RWPE2 (cell line): ENCODE results near the gene OR8H1.

ENCODE experiments used
- ATAC-seq: fragments of 200-7000 bp; cut with Tn5 transposase; 3 replicates; pipeline ENCODE4 v1.9.1; 2021; ENCODE audit warnings: low read depth
- DNase-seq: peaks from one replicate; pipeline ENCODE4 v3.0.0-alpha.2; 2020; ENCODE audit warnings: low spot score
- H3K27ac ChIP-seq: fragments of 450-650 bp; 2 replicates; pipeline ENCODE4 v1.5.1; 2017; ENCODE audit warnings: mild to moderate bottlenecking; ENCODE audit not compliant: poor library complexity, severe bottlenecking
- H3K27me3 ChIP-seq: fragments of 250-450 bp; sonication (Bioruptor Pico); 2 replicates; pipeline ENCODE4 v1.5.1; 2021; ENCODE audit warnings: mild to moderate bottlenecking, moderate library complexity; ENCODE audit not compliant: insufficient read depth, poor library complexity, severe bottlenecking
- H3K36me3 ChIP-seq: fragments of 250-450 bp; sonication (Bioruptor Pico); 2 replicates; pipeline ENCODE4 v1.5.1; 2020; ENCODE audit warnings: low read depth, mild to moderate bottlenecking, moderate library complexity
- H3K4me1 ChIP-seq: fragments of 250-450 bp; sonication (Bioruptor Pico); 2 replicates; pipeline ENCODE4 v1.5.1; 2021; ENCODE audit warnings: mild to moderate bottlenecking, moderate library complexity; ENCODE audit not compliant: insufficient read depth, poor library complexity, severe bottlenecking
- H3K4me3 ChIP-seq: fragments of 250-450 bp; sonication (Bioruptor Pico); 2 replicates; pipeline ENCODE4 v1.5.1; 2021; ENCODE audit warnings: mild to moderate bottlenecking, moderate library complexity; ENCODE audit not compliant: severe bottlenecking
- H3K9me3 ChIP-seq: fragments of 250-450 bp; sonication (Bioruptor Pico); 2 replicates; pipeline ENCODE4 v1.5.1; 2021; ENCODE audit warnings: mild to moderate bottlenecking, moderate library complexity; ENCODE audit not compliant: severe bottlenecking
- TF ChIP-seq, protein P1 (sequence below): fragments of 450-650 bp; IDR thresholded peaks from one replicate; pipeline ENCODE4 v1.5.1; 2017; ENCODE audit warnings: mild to moderate bottlenecking, moderate library complexity; ENCODE audit not compliant: poor library complexity, severe bottlenecking

Gene OR8H1

DNA sequence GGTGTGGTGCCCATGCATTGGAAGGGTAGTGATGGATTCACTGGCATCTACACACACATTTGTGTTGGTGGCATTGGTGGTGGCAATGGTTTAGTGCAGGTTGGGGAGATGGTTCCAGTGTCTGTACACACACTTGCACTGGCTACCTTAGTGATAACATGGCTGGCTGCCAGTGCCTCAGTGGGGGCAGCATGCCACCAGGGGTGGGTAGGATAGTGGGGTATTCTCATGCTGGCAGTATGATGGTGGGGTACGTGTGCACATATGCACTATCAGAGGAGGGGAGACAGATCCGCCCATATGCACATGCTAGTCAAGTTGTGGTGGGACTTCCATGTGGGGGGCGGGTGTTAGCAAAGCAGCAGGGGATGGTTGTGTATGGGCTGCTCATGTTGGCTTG, 15.8 kb upstream of the OR8H1 start:
- no peak for ATAC-seq
- Histone ChIP-seq H3K4me3 (no peak overlapping the region), H3K4me1 (no peaks in the 10 kb centered on the region), H3K9me3 (no peaks in the 10 kb centered on the region), H3K27me3 (no peaks in the 10 kb centered on the region), H3K36me3 (no peaks in the 10 kb centered on the region), H3K27ac (no peak overlapping the region)
- no peak for DNase-seq
- TF ChIP-seq, protein P1, sequence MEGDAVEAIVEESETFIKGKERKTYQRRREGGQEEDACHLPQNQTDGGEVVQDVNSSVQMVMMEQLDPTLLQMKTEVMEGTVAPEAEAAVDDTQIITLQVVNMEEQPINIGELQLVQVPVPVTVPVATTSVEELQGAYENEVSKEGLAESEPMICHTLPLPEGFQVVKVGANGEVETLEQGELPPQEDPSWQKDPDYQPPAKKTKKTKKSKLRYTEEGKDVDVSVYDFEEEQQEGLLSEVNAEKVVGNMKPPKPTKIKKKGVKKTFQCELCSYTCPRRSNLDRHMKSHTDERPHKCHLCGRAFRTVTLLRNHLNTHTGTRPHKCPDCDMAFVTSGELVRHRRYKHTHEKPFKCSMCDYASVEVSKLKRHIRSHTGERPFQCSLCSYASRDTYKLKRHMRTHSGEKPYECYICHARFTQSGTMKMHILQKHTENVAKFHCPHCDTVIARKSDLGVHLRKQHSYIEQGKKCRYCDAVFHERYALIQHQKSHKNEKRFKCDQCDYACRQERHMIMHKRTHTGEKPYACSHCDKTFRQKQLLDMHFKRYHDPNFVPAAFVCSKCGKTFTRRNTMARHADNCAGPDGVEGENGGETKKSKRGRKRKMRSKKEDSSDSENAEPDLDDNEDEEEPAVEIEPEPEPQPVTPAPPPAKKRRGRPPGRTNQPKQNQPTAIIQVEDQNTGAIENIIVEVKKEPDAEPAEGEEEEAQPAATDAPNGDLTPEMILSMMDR = no peak

DNA sequence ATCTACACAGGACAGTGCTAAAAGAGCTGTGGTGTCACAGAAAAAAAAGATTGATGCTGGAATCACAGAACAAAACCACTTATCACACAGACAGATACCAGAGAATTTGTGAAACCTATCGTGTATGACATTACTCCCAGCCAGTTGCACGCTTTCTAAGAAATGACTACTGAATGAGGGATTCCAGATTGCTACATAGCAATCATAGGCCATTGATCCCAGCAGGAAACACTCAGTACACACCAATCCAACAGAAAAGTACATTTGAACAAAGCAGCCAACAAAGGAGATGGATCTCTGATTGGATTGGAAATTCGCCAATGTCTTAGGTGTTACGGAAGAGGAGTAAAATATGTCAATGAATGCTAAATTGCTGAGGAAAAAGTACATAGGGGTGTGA, 4.8 kb upstream of the OR8H1 start:
- Histone ChIP-seq H3K9me3 (no peaks in the 10 kb centered on the region), H3K4me1 (no peaks in the 10 kb centered on the region), H3K27me3 (no peaks in the 10 kb centered on the region), H3K27ac (no peak overlapping the region), H3K36me3 (no peaks in the 10 kb centered on the region), H3K4me3 (no peak overlapping the region)
- DNase-seq (no peak), ATAC-seq (no peak)
- TF ChIP-seq, protein P1 = no peak

DNA sequence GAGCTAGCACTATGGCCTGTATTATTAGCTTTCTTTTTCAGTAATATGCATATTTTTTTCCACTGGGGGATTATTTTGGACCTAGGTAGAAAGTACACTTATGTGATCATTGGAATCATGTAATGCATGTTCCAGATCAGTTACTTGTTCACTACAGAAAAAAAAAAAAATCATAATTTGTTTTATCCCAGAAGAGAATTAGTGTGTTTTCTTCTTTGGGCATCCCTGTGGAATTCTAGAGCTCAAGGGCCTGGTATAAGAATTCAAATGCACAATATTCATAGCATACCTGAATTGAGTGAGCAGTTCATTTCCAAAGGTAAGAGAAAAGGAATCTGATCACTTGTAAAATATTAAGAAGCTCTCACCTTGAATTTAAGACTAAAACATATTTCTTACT, 18.2 kb downstream of the OR8H1 start, which contains the start of gene OR5T1:
Gene OR5T1 (plus strand): TSS at position 301 of the 400 bp plus-strand sequence. CDS start 1,485 bp downstream, outside the sequence.
- no peaks in the 10 kb centered on the region for H3K27me3 ChIP-seq
- no peak within 1 kb of the TSS for H3K4me3 ChIP-seq
- ATAC-seq = no peak
- DNase-seq = no peak
- TF ChIP-seq, protein P1 = no peak
- no peaks in the 10 kb centered on the region for H3K36me3 ChIP-seq
- H3K27ac ChIP-seq = no peak within 1 kb of the TSS
- no peaks in the 10 kb centered on the region for H3K4me1 ChIP-seq
- H3K9me3 ChIP-seq = peaks cover 4% of the 10 kb centered on the region

DNA sequence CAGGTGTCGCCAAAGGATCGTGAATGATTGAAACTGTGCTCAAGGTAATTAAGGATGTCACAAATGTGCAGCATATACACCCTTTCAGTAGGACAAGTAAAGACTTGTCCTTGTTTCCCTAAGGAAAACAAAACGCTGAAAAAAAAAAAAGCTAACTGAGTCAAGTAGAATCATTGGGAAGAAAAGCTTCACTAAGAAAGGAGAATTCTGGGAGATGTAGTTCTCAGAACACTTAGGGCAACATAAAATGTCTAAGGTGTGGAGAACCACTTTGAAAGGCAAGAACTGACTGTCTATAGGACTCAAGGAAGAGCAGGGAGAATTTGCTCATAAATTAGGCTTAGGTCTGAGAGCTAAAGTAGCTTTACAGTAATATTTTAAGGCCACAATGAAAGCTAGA, 21.0 kb downstream of the OR8H1 start:
- DNase-seq (no peak), ATAC-seq (no peak)
- Histone ChIP-seq H3K9me3 (peaks cover 4% of the 10 kb centered on the region), H3K4me3 (no peak overlapping the region), H3K27ac (no peak overlapping the region), H3K4me1 (no peaks in the 10 kb centered on the region), H3K36me3 (no peaks in the 10 kb centered on the region), H3K27me3 (no peaks in the 10 kb centered on the region)
- TF ChIP-seq, protein P1 = no peak

DNA sequence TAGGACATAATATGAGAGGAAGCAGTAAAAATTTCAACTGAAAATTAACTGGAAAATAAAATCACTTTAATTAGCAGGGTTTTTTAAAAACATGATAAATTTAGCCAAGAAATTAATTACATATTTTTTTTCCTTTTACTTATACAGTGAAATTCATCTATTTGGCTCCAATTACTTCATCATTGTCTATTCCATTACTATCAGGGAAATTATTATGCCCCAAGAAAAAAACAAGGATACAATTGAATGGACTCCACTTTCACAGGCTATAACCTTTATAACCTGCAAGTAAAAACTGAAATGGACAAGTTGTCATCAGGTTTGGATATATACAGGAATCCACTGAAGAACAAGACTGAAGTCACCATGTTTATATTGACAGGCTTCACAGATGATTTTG, 40.1 kb downstream of the OR8H1 start, which contains the start of gene OR5T3:
Gene OR5T3 (plus strand): TSS at position 301 of the 400 bp plus-strand sequence. CDS start 0 bp downstream, at position 301.
- Histone ChIP-seq H3K4me3 (no peak within 1 kb of the TSS), H3K4me1 (no peaks in the 10 kb centered on the region), H3K36me3 (no peaks in the 10 kb centered on the region), H3K9me3 (no peaks in the 10 kb centered on the region), H3K27ac (no peak within 1 kb of the TSS), H3K27me3 (no peaks in the 10 kb centered on the region)
- TF ChIP-seq, protein P1 = no peak
- DNase-seq (no peak), ATAC-seq (no peak)
